BJ (cell line): Measurements from ENCODE around the gene NEU1. TPM values are rescaled to one million over a fixed set of nuclear protein-coding genes. Genes with fewer than 3 reads are reported as not detected.

Experiments used
- CTCF ChIA-PET: fragments of 350-600 bp; formaldehyde crosslinking; extraction: SDS; loops from one replicate; lab custom pipeline; 2021; ENCODE audit warnings: antibody characterized with exemption, inconsistent platforms; lab: Yijun Ruan, JAX
- POLR2A ChIA-PET: fragments of 300-600 bp; sonication (Branson Sonifier 250); formaldehyde crosslinking; extraction: SDS; loops from one replicate; lab custom pipeline; 2021; ENCODE audit warnings: antibody characterized with exemption; lab: Charles Lee
- DNase-seq: peaks from one replicate; pipeline ENCODE4 v3.0.0-alpha.2; 2011; ENCODE audit warnings: low read depth
- H3K27me3 ChIP-seq: 2 replicates; pipeline ENCODE4 v1.6.0; 2011; ENCODE audit warnings: low read length; ENCODE audit not compliant: control insufficient read depth, insufficient read depth
- H3K36me3 ChIP-seq: 2 replicates; pipeline ENCODE4 v1.5.1; 2011; ENCODE audit warnings: low read length; ENCODE audit not compliant: control insufficient read depth, insufficient read depth
- H3K4me3 ChIP-seq: 2 replicates; pipeline ENCODE4 v1.5.1; 2011; ENCODE audit warnings: low read depth, mild to moderate bottlenecking, control low read depth, low read length
- polyA plus RNA-seq: library from polyadenylated mRNA; depleted of rRNA; stranded (reverse); fragments of >200 nt; gene quantifications from 2 replicates; pipeline ENCODE4 v1.2.3, GENCODE V29; 2011
- TF ChIP-seq, protein P1 (sequence below): IDR thresholded peaks from 2 replicates; pipeline ENCODE4 v1.5.1; 2011; ENCODE audit warnings: low read depth, mild to moderate bottlenecking, control low read depth, inconsistent platforms, low read length, moderate library complexity; ENCODE audit not compliant: insufficient read depth

The NEU1 gene
- polyA plus RNA-seq, 1 experiment, result 48.1 TPM

DNA sequence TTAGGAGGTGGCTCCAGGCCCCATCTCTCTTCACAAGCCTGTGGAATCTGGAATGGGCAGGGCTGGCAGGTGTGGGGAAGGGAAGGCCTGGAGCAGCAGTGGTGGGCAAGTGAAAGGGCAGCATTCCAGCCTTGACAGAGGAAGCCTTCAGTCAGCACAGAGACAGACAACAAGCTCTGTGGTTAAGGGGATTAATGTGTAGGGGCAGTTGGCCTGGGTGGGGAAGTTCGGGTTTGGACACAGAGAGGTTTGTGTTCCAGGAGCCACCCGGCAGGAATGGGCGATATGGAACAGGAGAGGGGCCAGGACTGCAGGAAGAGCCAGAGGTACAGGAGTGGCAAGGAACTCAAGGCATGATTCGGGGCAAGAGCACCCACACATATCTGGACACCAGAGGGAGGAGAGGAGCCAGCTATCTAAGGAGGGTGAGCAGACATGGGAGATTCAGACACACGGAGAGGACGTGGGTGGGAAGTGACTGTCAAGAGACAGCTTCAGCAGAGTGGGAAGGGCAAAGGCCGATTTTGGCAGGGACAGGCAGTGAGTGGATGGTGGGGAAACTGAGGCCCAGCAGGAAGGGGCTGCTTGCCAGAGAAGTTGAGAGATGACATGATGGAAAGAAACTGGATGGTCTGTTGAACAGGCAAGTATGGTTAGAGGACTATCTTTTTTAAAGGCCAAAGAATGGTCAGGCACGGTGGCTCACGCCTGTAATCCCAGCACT lies 18.7 kb upstream of the NEU1 start:
- TF ChIP-seq, protein P1, sequence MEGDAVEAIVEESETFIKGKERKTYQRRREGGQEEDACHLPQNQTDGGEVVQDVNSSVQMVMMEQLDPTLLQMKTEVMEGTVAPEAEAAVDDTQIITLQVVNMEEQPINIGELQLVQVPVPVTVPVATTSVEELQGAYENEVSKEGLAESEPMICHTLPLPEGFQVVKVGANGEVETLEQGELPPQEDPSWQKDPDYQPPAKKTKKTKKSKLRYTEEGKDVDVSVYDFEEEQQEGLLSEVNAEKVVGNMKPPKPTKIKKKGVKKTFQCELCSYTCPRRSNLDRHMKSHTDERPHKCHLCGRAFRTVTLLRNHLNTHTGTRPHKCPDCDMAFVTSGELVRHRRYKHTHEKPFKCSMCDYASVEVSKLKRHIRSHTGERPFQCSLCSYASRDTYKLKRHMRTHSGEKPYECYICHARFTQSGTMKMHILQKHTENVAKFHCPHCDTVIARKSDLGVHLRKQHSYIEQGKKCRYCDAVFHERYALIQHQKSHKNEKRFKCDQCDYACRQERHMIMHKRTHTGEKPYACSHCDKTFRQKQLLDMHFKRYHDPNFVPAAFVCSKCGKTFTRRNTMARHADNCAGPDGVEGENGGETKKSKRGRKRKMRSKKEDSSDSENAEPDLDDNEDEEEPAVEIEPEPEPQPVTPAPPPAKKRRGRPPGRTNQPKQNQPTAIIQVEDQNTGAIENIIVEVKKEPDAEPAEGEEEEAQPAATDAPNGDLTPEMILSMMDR, result no peak
- Histone ChIP-seq H3K27me3 (no peaks in the 10 kb centered on the region), H3K36me3 (peaks cover 29% of the 10 kb centered on the region), H3K4me3 (no peak overlapping the region)
- CTCF ChIA-PET, result interaction anchor here (1.2 kb wide), 1 partner anchor 72 kb away, joined by 3 read pairs; no protein-coding TSS in a partner anchor
- no peak for DNase-seq
- POLR2A ChIA-PET, result no interaction called here

DNA sequence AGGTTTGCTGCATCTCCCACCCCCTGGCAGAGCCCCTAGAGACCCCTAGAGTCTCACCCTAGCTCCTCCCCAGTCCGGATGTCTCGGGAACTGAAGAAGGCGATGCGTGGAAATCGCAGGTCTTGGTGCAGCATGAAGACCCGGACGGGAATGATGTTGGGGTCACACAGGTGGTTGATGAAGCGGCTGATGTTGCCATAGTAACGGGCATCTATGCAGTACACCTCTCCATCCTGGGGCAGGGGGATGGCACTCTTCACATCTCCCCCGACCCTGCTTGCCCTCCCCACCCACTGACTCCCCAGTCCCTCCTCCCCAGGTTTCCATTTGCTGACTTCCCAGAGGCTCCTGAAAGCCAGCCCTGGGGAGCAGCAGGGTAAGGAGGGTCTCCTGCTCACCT lies 18.0 kb upstream of the NEU1 start:
- ChIA-PET CTCF (interaction anchor here (0.5 to 1.3 kb wide), 2 partner anchors 72 to 74 kb away, joined by 3 read pairs; no protein-coding TSS in a partner anchor), POLR2A (no interaction called here)
- TF ChIP-seq, protein P1, result no peak
- Histone ChIP-seq H3K27me3 (no peaks in the 10 kb centered on the region), H3K36me3 (peaks cover 29% of the 10 kb centered on the region), H3K4me3 (no peak overlapping the region)
- no peak for DNase-seq

DNA sequence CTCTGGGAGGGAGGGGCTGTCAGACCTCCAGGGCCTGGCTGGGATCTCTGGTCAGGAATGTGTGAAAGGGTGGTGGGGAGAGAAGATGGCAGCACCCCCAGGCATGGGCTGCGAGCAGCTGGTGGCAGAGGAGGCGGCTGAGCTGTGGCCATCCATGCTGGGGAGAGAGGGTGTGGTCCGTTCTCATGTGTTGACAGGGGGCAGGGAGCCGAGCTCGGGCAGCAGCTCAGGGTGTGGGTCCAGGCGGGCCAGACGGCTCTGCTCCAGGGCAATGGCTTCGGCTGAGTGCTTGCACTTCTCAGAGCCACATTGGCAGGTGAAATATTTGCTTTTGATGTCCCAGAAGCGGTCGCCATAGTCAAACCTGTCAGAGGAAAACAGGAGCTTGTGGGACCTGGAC lies 17.3 kb upstream of the NEU1 start:
- Histone ChIP-seq H3K27me3 (no peaks in the 10 kb centered on the region), H3K36me3 (peaks cover 29% of the 10 kb centered on the region), H3K4me3 (no peak overlapping the region)
- DNase-seq, result no peak
- ChIA-PET POLR2A (no interaction called here), CTCF (interaction anchor here (0.5 to 1.3 kb wide), 2 partner anchors 73 to 75 kb away, joined by 3 read pairs; no protein-coding TSS in a partner anchor)
- TF ChIP-seq, protein P1, result no peak

DNA sequence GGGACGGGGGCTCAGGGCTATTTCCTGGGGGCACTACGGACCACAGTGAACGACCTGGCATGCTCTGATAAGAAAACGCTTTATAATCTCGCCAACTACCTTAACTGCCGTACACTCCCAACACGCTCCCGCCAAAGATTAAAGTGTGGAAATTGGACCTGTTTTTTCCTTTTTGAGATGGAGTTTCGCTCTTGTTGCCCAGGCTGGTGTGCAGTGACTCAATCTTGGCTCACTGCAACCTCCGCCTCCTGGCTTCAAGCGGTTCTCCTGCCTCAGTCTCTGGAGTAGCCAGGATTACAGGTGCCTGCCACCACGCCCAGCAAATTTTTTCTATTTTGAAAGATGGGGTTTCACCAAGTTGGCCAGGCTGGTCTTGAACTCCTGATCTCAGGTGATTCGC lies 16.5 kb upstream of the NEU1 start:
- peaks cover 23% of the 10 kb centered on the region for H3K36me3 ChIP-seq
- H3K4me3 ChIP-seq, result no peak overlapping the region
- H3K27me3 ChIP-seq, result no peaks in the 10 kb centered on the region
- no peak for DNase-seq
- TF ChIP-seq, protein P1, result no peak
- ChIA-PET POLR2A (no interaction called here), CTCF (interaction anchor here (1.0 kb wide), 1 partner anchor 11 kb away, joined by 3 read pairs; no protein-coding TSS in a partner anchor)

DNA sequence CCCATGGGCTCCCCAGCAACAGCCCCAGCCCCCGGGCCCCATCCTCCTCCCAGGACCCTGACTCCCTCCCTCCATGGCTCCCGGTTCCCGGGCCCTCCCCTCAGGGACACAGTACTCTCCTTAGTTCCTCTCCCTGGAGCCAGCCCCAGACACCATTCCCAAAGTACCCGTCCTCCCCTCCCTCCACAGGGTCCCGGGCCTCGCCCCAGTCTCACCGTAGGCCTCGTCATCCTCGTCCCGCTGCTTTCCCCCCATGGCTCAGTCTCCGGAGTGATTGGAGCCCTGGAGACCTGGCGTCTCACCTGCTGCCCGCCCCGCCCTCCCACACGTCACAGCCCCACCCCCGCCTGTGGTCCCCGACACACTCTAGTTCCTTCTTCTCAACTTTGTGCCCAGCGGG lies 16.1 kb upstream of the NEU1 start, which contains the start of gene SLC44A4:
Gene SLC44A4, minus strand, starts transcription at position 272 of the 400 bp plus-strand sequence. Its CDS starts 17 bp downstream, at position 255.
- Histone ChIP-seq H3K36me3 (peaks cover 23% of the 10 kb centered on the region), H3K27me3 (no peaks in the 10 kb centered on the region), H3K4me3 (no peak within 1 kb of the TSS)
- DNase-seq, result no peak
- POLR2A ChIA-PET, result no interaction called here
- TF ChIP-seq, protein P1, result no peak
- CTCF ChIA-PET, result interaction anchor here (1.0 kb wide), 1 partner anchor 11 kb away, joined by 3 read pairs; no protein-coding TSS in a partner anchor
